ENCODE results near the gene OR8G1. TPM values are rescaled to one million over a fixed set of nuclear protein-coding genes. Genes with fewer than 3 reads are reported as not detected.
"Not testable (repeated sequence)": the region's sequence is repeated elsewhere in the genome, so short reads cannot be mapped to it uniquely, and the experiment has no call there.

Gene OR8G1
- total and polyA plus RNA-seq, 4 experiments from 2014 or later: not detected

- Histone ChIP-seq H3K4me1 (ENCODE audit: insufficient read depth, low read length) (no peaks in the 10 kb centered on the region), H3K9me3 (ENCODE audit: control insufficient read depth in 1 of 2, low read length in 2 of 2) (no peaks in the 10 kb centered on the region), H3K36me3 (ENCODE audit: insufficient read depth, low read length) (no peaks in the 10 kb centered on the region), H3K27ac (ENCODE audit: low read depth, low read length) (no peak overlapping the region), H3K4me3 (ENCODE audit: low read length in 2 of 2) (no peak overlapping the region), H3K27me3 (ENCODE audit: insufficient read depth, low read length) (no peaks in the 10 kb centered on the region)
- ChIA-PET POLR2A (ENCODE audit: partially characterized antibody) (no interaction called here), CTCF (ENCODE audit: partially characterized antibody) (no interaction called here)
- peaks cover 0 to 2% (median 0%) of the 10 kb centered on the region in 8 donors for H3K9me3 Mint-ChIP-seq
- H3K27me3 Mint-ChIP-seq: peaks cover 2% of the 10 kb centered on the region in 2 donors
- intact Hi-C loops (cut with micrococcal nuclease): no loop called here
- H3K27ac Mint-ChIP-seq: no peak overlapping the region
- H3K36me3 Mint-ChIP-seq: no peaks in the 10 kb centered on the region
- DNase-seq: no peak
- no peak overlapping the region for H3K4me3 Mint-ChIP-seq
- H3K4me1 Mint-ChIP-seq: no peaks in the 10 kb centered on the region
These were observed 29.6 kb upstream of the OR8G1 start for GRCh38 chr11:124211321-124211720.

GRCh38 chr11:124214027-124214426, 26.9 kb upstream of the OR8G1 start:
- Histone ChIP-seq H3K27ac (ENCODE audit: low read depth, low read length) (no peak overlapping the region), H3K4me1 (ENCODE audit: insufficient read depth, low read length) (no peaks in the 10 kb centered on the region), H3K27me3 (ENCODE audit: insufficient read depth, low read length) (no peaks in the 10 kb centered on the region), H3K36me3 (ENCODE audit: insufficient read depth, low read length) (no peaks in the 10 kb centered on the region), H3K4me3 (ENCODE audit: low read length in 2 of 2) (no peak overlapping the region), H3K9me3 (ENCODE audit: control insufficient read depth in 1 of 2, low read length in 2 of 2) (no peaks in the 10 kb centered on the region)
- peaks cover 0 to 3% of the 10 kb centered on the region in 2 donors for H3K27me3 Mint-ChIP-seq
- intact Hi-C loops (cut with micrococcal nuclease): no loop called here
- POLR2A ChIA-PET (ENCODE audit: partially characterized antibody): no interaction called here
- no peaks in the 10 kb centered on the region for H3K4me1 Mint-ChIP-seq
- H3K4me3 Mint-ChIP-seq: no peak overlapping the region
- H3K36me3 Mint-ChIP-seq: no peaks in the 10 kb centered on the region
- no peak for DNase-seq
- H3K9me3 Mint-ChIP-seq: peaks cover 0 to 2% (median 0%) of the 10 kb centered on the region in 8 donors
- CTCF ChIA-PET (ENCODE audit: partially characterized antibody): no interaction called here
- H3K27ac Mint-ChIP-seq: no peak overlapping the region

- no peak for DNase-seq
- H3K36me3 Mint-ChIP-seq: no peaks in the 10 kb centered on the region
- POLR2A ChIA-PET (ENCODE audit: partially characterized antibody): no interaction called here
- intact Hi-C loops (cut with micrococcal nuclease): no loop called here
- H3K4me1 ChIP-seq (ENCODE audit: insufficient read depth, low read length): no peaks in the 10 kb centered on the region
- H3K4me3 ChIP-seq (ENCODE audit: low read length in 2 of 2): no peak overlapping the region
- no peak overlapping the region for H3K27ac Mint-ChIP-seq
- H3K9me3 Mint-ChIP-seq: peaks cover 0 to 2% (median 0%) of the 10 kb centered on the region in 8 donors
- H3K27me3 Mint-ChIP-seq: peaks cover 1 to 2% of the 10 kb centered on the region in 2 donors
- H3K9me3 ChIP-seq (ENCODE audit: control insufficient read depth in 1 of 2, low read length in 2 of 2): no peaks in the 10 kb centered on the region
- no peaks in the 10 kb centered on the region for H3K36me3 ChIP-seq (ENCODE audit: insufficient read depth, low read length)
- H3K4me3 Mint-ChIP-seq: no peak overlapping the region
- no peaks in the 10 kb centered on the region for H3K27me3 ChIP-seq (ENCODE audit: insufficient read depth, low read length)
- no peaks in the 10 kb centered on the region for H3K4me1 Mint-ChIP-seq
- CTCF ChIA-PET (ENCODE audit: partially characterized antibody): no interaction called here
- H3K27ac ChIP-seq (ENCODE audit: low read depth, low read length): no peak overlapping the region
These were observed 21.8 kb upstream of the OR8G1 start for GRCh38 chr11:124219126-124219525.

- CTCF ChIA-PET (ENCODE audit: partially characterized antibody): no interaction called here
- H3K27ac Mint-ChIP-seq: no peak overlapping the region
- peaks cover 6 to 10% of the 10 kb centered on the region in 2 donors for H3K27me3 Mint-ChIP-seq
- no peak overlapping the region for H3K4me3 Mint-ChIP-seq
- no peaks in the 10 kb centered on the region for H3K36me3 Mint-ChIP-seq
- no peak overlapping the region for H3K4me3 ChIP-seq (ENCODE audit: low read length in 2 of 2)
- no peaks in the 10 kb centered on the region for H3K4me1 ChIP-seq (ENCODE audit: insufficient read depth, low read length)
- no peaks in the 10 kb centered on the region for H3K4me1 Mint-ChIP-seq
- no peak overlapping the region for H3K27ac ChIP-seq (ENCODE audit: low read depth, low read length)
- no peak for DNase-seq
- no peaks in the 10 kb centered on the region for H3K36me3 ChIP-seq (ENCODE audit: insufficient read depth, low read length)
- intact Hi-C loops (cut with micrococcal nuclease): no loop called here
- peaks cover 0 to 4% (median 0%) of the 10 kb centered on the region in 8 donors for H3K9me3 Mint-ChIP-seq
- POLR2A ChIA-PET (ENCODE audit: partially characterized antibody): no interaction called here
- no peaks in the 10 kb centered on the region for H3K9me3 ChIP-seq (ENCODE audit: control insufficient read depth in 1 of 2, low read length in 2 of 2)
- H3K27me3 ChIP-seq (ENCODE audit: insufficient read depth, low read length): no peaks in the 10 kb centered on the region
These were observed 18.5 kb upstream of the OR8G1 start for GRCh38 chr11:124222407-124222806.

DNA sequence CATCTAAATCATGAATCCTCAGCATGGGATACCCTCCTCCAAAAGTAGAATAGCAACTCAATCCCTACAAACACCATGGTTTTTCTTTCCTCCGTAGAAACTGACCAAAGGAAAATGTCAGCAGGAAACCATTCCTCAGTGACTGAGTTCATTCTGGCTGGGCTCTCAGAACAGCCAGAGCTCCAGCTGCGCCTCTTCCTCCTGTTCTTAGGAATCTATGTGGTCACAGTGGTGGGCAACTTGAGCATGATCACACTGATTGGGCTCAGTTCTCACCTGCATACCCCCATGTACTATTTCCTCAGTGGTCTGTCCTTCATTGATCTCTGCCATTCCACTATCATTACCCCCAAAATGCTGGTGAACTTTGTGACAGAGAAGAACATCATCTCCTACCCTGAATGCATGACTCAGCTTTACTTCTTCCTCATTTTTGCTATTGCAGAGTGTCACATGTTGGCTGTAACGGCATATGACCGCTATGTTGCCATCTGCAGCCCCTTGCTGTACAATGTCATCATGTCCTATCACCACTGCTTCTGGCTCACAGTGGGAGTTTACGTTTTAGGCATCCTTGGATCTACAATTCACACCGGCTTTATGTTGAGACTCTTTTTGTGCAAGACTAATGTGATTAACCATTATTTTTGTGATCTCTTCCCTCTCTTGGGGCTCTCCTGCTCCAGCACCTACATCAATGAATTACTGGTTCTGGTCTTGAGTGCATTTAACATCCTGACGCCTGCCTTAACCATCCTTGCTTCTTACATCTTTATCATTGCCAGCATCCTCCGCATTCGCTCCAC, 16.1 kb upstream of the OR8G1 start:
- H3K36me3 Mint-ChIP-seq; H3K27ac ChIP-seq (ENCODE audit: low read depth, low read length); H3K4me1 ChIP-seq (ENCODE audit: insufficient read depth, low read length); H3K9me3 ChIP-seq (ENCODE audit: control insufficient read depth in 1 of 2, low read length in 2 of 2); intact Hi-C loops (cut with micrococcal nuclease); H3K9me3 Mint-ChIP-seq; CTCF ChIA-PET (ENCODE audit: partially characterized antibody); H3K4me3 Mint-ChIP-seq; H3K27me3 ChIP-seq (ENCODE audit: insufficient read depth, low read length); H3K4me3 ChIP-seq (ENCODE audit: low read length in 2 of 2); H3K27ac Mint-ChIP-seq; H3K27me3 Mint-ChIP-seq; POLR2A ChIA-PET (ENCODE audit: partially characterized antibody); H3K4me1 Mint-ChIP-seq; H3K36me3 ChIP-seq (ENCODE audit: insufficient read depth, low read length); DNase-seq: not testable (repeated sequence)

- POLR2A ChIA-PET (ENCODE audit: partially characterized antibody): no interaction called here
- DNase-seq: no peak
- Mint-ChIP-seq H3K36me3 (no peaks in the 10 kb centered on the region), H3K27me3 (peaks cover 6 to 9% of the 10 kb centered on the region in 2 donors), H3K4me3 (no peak overlapping the region), H3K27ac (no peak overlapping the region), H3K4me1 (no peaks in the 10 kb centered on the region), H3K9me3 (peaks cover 0 to 4% (median 0%) of the 10 kb centered on the region in 8 donors)
- H3K4me1 ChIP-seq (ENCODE audit: insufficient read depth, low read length): no peaks in the 10 kb centered on the region
- no peaks in the 10 kb centered on the region for H3K9me3 ChIP-seq (ENCODE audit: control insufficient read depth in 1 of 2, low read length in 2 of 2)
- H3K27me3 ChIP-seq (ENCODE audit: insufficient read depth, low read length): no peaks in the 10 kb centered on the region
- no peaks in the 10 kb centered on the region for H3K36me3 ChIP-seq (ENCODE audit: insufficient read depth, low read length)
- CTCF ChIA-PET (ENCODE audit: partially characterized antibody): no interaction called here
- no peak overlapping the region for H3K27ac ChIP-seq (ENCODE audit: low read depth, low read length)
- intact Hi-C loops (cut with micrococcal nuclease): no loop called here
- no peak overlapping the region for H3K4me3 ChIP-seq (ENCODE audit: low read length in 2 of 2)
These were observed 15.4 kb upstream of the OR8G1 start for GRCh38 chr11:124225471-124225870.

DNA sequence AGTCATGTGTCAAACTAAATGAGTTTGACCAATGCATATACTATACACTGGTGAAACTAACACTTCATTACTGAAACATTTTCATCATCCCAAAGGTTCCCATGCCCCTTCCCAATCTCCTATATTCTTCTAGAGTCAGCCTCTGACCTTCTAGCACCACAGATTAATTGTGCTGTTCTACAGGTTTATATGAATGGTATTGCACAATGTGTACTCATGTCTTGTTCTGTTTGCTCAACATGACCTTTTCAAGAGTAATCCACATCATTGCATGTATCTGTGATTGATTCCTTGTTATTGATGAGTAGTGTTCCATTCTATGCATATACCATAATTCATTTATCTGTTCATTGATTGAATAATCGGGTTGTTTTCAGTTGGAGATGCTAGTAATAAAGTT, 7.5 kb upstream of the OR8G1 start:
- intact Hi-C loops (cut with micrococcal nuclease): no loop called here
- POLR2A ChIA-PET (ENCODE audit: partially characterized antibody): no interaction called here
- no peaks in the 10 kb centered on the region for H3K36me3 ChIP-seq (ENCODE audit: insufficient read depth, low read length)

More for the DNA sequence above, 7.5 kb upstream of the OR8G1 start:
- Mint-ChIP-seq H3K4me3 (no peak overlapping the region), H3K36me3 (no peaks in the 10 kb centered on the region), H3K27ac (no peak overlapping the region), H3K4me1 (no peaks in the 10 kb centered on the region), H3K27me3 (no peaks in the 10 kb centered on the region), H3K9me3 (peaks cover 0 to 2% (median 0%) of the 10 kb centered on the region in 8 donors)
- CTCF ChIA-PET (ENCODE audit: partially characterized antibody): no interaction called here
- no peaks in the 10 kb centered on the region for H3K9me3 ChIP-seq (ENCODE audit: control insufficient read depth in 1 of 2, low read length in 2 of 2)
- H3K4me1 ChIP-seq (ENCODE audit: insufficient read depth, low read length): no peaks in the 10 kb centered on the region
- no peak overlapping the region for H3K4me3 ChIP-seq (ENCODE audit: low read length in 2 of 2)
- H3K27me3 ChIP-seq (ENCODE audit: insufficient read depth, low read length): no peaks in the 10 kb centered on the region
- no peak for DNase-seq
- no peak overlapping the region for H3K27ac ChIP-seq (ENCODE audit: low read depth, low read length)
